ENCODE measurements around the gene HDAC4.

DNA sequence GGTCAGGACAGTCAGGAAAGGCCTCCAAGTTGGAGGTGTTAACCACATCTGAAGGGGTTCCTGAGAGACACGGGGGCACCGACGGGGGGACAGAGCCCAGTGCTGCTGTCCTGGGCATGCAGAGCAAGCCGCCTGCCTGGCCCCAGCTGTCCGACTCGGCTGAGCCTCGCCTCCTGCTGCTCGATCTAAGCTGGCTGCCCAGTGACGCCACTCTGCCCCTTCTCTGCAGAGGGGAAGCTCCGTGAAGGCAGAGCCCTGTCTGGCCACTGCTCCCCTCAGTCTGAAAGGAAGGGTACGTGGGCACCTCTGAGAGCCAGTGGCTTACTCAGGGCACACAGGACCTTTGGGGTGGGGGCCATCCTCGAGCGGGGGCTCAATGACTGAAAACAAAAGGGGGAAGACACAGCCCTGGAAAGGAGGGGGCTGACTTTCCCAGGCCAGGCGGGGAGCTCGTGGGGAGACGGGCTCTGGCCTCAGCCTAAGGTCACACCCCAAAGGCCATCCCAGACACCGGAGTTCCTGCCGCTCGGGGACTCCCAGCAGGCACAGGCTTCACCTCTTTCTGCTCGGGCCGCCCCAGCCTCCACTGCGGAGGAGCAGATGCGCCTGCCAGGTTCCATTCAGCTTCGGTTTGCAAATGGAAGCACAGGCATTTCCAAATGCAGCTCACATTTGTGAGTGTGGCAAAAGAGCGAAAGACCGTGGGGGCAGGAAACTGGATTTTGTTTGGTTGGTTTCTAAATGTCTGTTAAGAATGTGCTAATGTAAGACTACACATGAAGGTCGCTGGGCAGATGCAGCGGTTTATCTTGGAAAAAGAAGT, 136.9 kb downstream of the HDAC4 start:
- TF ChIP-seq, protein P1, sequence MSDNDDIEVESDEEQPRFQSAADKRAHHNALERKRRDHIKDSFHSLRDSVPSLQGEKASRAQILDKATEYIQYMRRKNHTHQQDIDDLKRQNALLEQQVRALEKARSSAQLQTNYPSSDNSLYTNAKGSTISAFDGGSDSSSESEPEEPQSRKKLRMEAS (IDR thresholded peaks at IDR 0.05): no peak
- TF ChIP-seq TAF1 (IDR thresholded peaks at IDR 0.05; ENCODE audit: low read depth): no peak
- TF ChIP-seq, protein P2, sequence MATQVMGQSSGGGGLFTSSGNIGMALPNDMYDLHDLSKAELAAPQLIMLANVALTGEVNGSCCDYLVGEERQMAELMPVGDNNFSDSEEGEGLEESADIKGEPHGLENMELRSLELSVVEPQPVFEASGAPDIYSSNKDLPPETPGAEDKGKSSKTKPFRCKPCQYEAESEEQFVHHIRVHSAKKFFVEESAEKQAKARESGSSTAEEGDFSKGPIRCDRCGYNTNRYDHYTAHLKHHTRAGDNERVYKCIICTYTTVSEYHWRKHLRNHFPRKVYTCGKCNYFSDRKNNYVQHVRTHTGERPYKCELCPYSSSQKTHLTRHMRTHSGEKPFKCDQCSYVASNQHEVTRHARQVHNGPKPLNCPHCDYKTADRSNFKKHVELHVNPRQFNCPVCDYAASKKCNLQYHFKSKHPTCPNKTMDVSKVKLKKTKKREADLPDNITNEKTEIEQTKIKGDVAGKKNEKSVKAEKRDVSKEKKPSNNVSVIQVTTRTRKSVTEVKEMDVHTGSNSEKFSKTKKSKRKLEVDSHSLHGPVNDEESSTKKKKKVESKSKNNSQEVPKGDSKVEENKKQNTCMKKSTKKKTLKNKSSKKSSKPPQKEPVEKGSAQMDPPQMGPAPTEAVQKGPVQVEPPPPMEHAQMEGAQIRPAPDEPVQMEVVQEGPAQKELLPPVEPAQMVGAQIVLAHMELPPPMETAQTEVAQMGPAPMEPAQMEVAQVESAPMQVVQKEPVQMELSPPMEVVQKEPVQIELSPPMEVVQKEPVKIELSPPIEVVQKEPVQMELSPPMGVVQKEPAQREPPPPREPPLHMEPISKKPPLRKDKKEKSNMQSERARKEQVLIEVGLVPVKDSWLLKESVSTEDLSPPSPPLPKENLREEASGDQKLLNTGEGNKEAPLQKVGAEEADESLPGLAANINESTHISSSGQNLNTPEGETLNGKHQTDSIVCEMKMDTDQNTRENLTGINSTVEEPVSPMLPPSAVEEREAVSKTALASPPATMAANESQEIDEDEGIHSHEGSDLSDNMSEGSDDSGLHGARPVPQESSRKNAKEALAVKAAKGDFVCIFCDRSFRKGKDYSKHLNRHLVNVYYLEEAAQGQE (IDR thresholded peaks at IDR 0.05; ENCODE audit: low read depth): no peak
- TF ChIP-seq RAD21 (IDR thresholded peaks at IDR 0.05; ENCODE audit: low read depth): no peak
- no peak for TF ChIP-seq CEBPB (IDR thresholded peaks at IDR 0.05)
- TF ChIP-seq YY1 (IDR thresholded peaks at IDR 0.05; ENCODE audit: low read depth): no peak
- no peak for TF ChIP-seq TCF12 (IDR thresholded peaks at IDR 0.05; ENCODE audit: low read depth)
- TF ChIP-seq TEAD4 (IDR thresholded peaks at IDR 0.05): no peak
- no peak for TF ChIP-seq FOXM1 (IDR thresholded peaks at IDR 0.05; ENCODE audit: borderline replicate concordance, low read depth)
- TF ChIP-seq ZBTB7A (IDR thresholded peaks at IDR 0.05; ENCODE audit: low read depth): no peak
- TF ChIP-seq NFIC (IDR thresholded peaks at IDR 0.05): no peak
- no peak for TF ChIP-seq EGR1 (IDR thresholded peaks at IDR 0.05)
- TF ChIP-seq EP300 (IDR thresholded peaks at IDR 0.05; ENCODE audit: borderline replicate concordance): no peak
- no peak for TF ChIP-seq CREB1 (IDR thresholded peaks at IDR 0.05; ENCODE audit: low read depth)

Measured in Ishikawa (cell line).